HCT116 (cell line): ENCODE measurements around the gene HMGN2. TPM values are rescaled to one million over a fixed set of nuclear protein-coding genes. Genes with fewer than 3 reads are reported as not detected.
A peak's percentile ranks its signal among the peaks of the same experiment; 100 is the strongest.

Experiments
- ATAC-seq: fragments of 200-7000 bp; cut with Tn5 transposase; 2 replicates; pipeline ENCODE4 v1.9.1; 2020; ENCODE audit warnings: mild to moderate bottlenecking, moderate library complexity
- BruUV-seq: library from RNA; stranded (reverse); fragments of 400-500 nt; replicated peaks from 2 replicates; lab custom pipeline; 2021; lab: Mats Ljungman, UMichigan
- CTCF ChIA-PET: fragments of 300-600 bp; sonication (Branson Sonifier 250); formaldehyde crosslinking; loops from one replicate; lab custom pipeline; 2021; ENCODE audit warnings: antibody characterized with exemption; lab: Charles Lee
- POLR2A ChIA-PET: fragments of 300-600, 350-600 bp; sonication (Branson Sonifier 250); formaldehyde crosslinking; loops from one replicate; lab custom pipeline; 2021; ENCODE audit warnings: antibody characterized with exemption; lab: Charles Lee
- RAD21 ChIA-PET, 2 experiments: fragments of 300-600 bp; sonication (Branson Sonifier 250); formaldehyde crosslinking; loops; one replicate each; lab custom pipeline; 2023; ENCODE audit warnings: low total read pairs in 2 of 2; ENCODE audit not compliant: uncharacterized antibody in 2 of 2, unreplicated experiment in 2 of 2, low non-redundant PET in 1 of 2; lab: Charles Lee
- DNase-seq: peaks from one replicate; pipeline ENCODE4 v3.0.0-alpha.2; 2010; ENCODE audit warnings: low read depth, low spot score
- H2AFZ ChIP-seq: fragments of 200-600 bp; shearing (Covaris generic), sonication (generic); 2 replicates; pipeline ENCODE4 v1.6.1; 2017; ENCODE audit warnings: low read depth, mixed run types, mixed read lengths, antibody characterized with exemption, low read length; ENCODE audit not compliant: poor library complexity, severe bottlenecking
- H3K27ac ChIP-seq: 2 replicates; pipeline ENCODE4 v1.5.1; 2012; ENCODE audit warnings: low read depth, low read length
- H3K27me3 ChIP-seq: fragments of 200-600 bp; sonication (generic); 2 replicates; pipeline ENCODE4 v1.6.1; 2016; ENCODE audit warnings: mixed run types, low read length, mixed read lengths; ENCODE audit not compliant: insufficient read depth
- H3K36me3 ChIP-seq, 2 experiments: fragments of 200-500 bp in 1 of 2; fragments of 200-600 bp in 1 of 2; sonication (Bioruptor generic) in 1 of 2; sonication (generic) in 1 of 2; 2 replicates each; pipeline versions ENCODE4 v1.5.1 to v1.6.1; 2014 to 2016; ENCODE audit warnings: low read length in 2 of 2, inconsistent platforms in 1 of 2, mixed read lengths in 1 of 2, mixed run types in 1 of 2; ENCODE audit not compliant: insufficient read depth in 2 of 2, control insufficient read depth in 1 of 2
- H3K4me1 ChIP-seq, 2 experiments: fragments of 200-600 bp in 1 of 2; sonication (generic) in 1 of 2; 2 replicates each; pipeline versions ENCODE4 v1.5.1 to v1.6.1; 2012 to 2017; ENCODE audit warnings: low read length in 2 of 2, inconsistent platforms in 1 of 2, mild to moderate bottlenecking in 1 of 2, mixed read lengths in 1 of 2, mixed run types in 1 of 2, moderate library complexity in 1 of 2; ENCODE audit not compliant: insufficient read depth in 2 of 2, control insufficient read depth in 1 of 2
- H3K4me2 ChIP-seq: fragments of 200-600 bp; sonication (generic); 2 replicates; pipeline ENCODE4 v1.6.1; 2017; ENCODE audit warnings: mixed run types, low read length, mixed read lengths
- H3K4me3 ChIP-seq, 2 experiments: fragments of 200-600 bp in 1 of 2; sonication (generic) in 1 of 2; replicated peaks in 1 of 2; 2 replicates each; pipeline ENCODE4 v1.5.1; 2011 to 2016; ENCODE audit warnings: low read length in 2 of 2, control low read depth in 1 of 2, low read depth in 1 of 2, mild to moderate bottlenecking in 1 of 2, mixed read lengths in 1 of 2, mixed run types in 1 of 2
- H3K79me2 ChIP-seq: fragments of 200-600 bp; sonication (generic); 2 replicates; pipeline ENCODE4 v1.6.1; 2017; ENCODE audit warnings: mild to moderate bottlenecking, mixed run types, low read length, moderate library complexity, mixed read lengths; ENCODE audit not compliant: insufficient read depth
- H3K9ac ChIP-seq: fragments of 200-600 bp; sonication (generic); 2 replicates; pipeline ENCODE4 v1.6.1; 2016; ENCODE audit warnings: low read length, mixed read lengths
- H3K9me2 ChIP-seq: fragments of 200-600 bp; sonication (generic), shearing (Covaris generic); 2 replicates; pipeline ENCODE4 v1.6.1; 2017; ENCODE audit warnings: mixed run types, mild to moderate bottlenecking, moderate library complexity; ENCODE audit not compliant: insufficient read depth
- H3K9me3 ChIP-seq, 2 experiments: fragments of 200-500 bp in 1 of 2; fragments of 200-600 bp in 1 of 2; sonication (Bioruptor generic) in 1 of 2; sonication (generic) in 1 of 2; 2 replicates each; pipeline ENCODE4 v1.6.1; 2014 to 2017; ENCODE audit warnings: low read length in 2 of 2, mixed read lengths in 2 of 2, inconsistent platforms in 1 of 2, low read depth in 1 of 2, mild to moderate bottlenecking in 1 of 2, mixed run types in 1 of 2, moderate library complexity in 1 of 2; ENCODE audit not compliant: control insufficient read depth in 1 of 2, insufficient read depth in 1 of 2
- H4K20me1 ChIP-seq: fragments of 200-600 bp; sonication (generic), shearing (Covaris generic); 2 replicates; pipeline ENCODE4 v1.6.1; 2017; ENCODE audit warnings: mixed run types, mild to moderate bottlenecking, moderate library complexity; ENCODE audit not compliant: insufficient read depth
- CBX3 ChIP-seq: IDR thresholded peaks from 2 replicates; pipeline ENCODE4 v1.6.1; 2012; ENCODE audit warnings: low read depth
- MAX ChIP-seq: IDR thresholded peaks from 2 replicates; pipeline ENCODE4 v1.6.1; 2012
- POLR2AphosphoS5 ChIP-seq: IDR thresholded peaks from 2 replicates; pipeline ENCODE4 v1.6.1; 2011; ENCODE audit warnings: mild to moderate bottlenecking, low read depth, low read length, moderate library complexity
- RAD21 ChIP-seq: IDR thresholded peaks from 2 replicates; pipeline ENCODE4 v1.6.1; 2012; ENCODE audit warnings: low read depth, mild to moderate bottlenecking
- TCF7L2 ChIP-seq: IDR thresholded peaks from 2 replicates; pipeline ENCODE4 v1.7.0; 2011; ENCODE audit warnings: borderline replicate concordance, inconsistent platforms; ENCODE audit not compliant: insufficient read depth, insufficient read length; ENCODE audit errors: extremely low read depth
- ZBTB33 ChIP-seq: IDR thresholded peaks from 2 replicates; pipeline ENCODE4 v1.6.1; 2011; ENCODE audit warnings: mild to moderate bottlenecking, low read length, moderate library complexity; ENCODE audit not compliant: insufficient replicate concordance; ENCODE audit errors: extremely low read depth
- ZFX ChIP-seq: fragments of 450-650 bp; IDR thresholded peaks from 2 replicates; pipeline ENCODE4 v1.6.1; 2017
- intact Hi-C: fragments of 100-400 bp; cut with micrococcal nuclease; formaldehyde crosslinking; loops from 2 replicates; pipeline ENCODE4 v1.10.0; 2022
- total RNA-seq: library from RNA; stranded (reverse); gene quantifications from one replicate; pipeline ENCODE4 v1.2.1, GENCODE V29; 2021; ENCODE audit not compliant: unreplicated experiment

The HMGN2 gene
- total RNA-seq, 1 experiment from 2014 or later, result 483 TPM

DNA sequence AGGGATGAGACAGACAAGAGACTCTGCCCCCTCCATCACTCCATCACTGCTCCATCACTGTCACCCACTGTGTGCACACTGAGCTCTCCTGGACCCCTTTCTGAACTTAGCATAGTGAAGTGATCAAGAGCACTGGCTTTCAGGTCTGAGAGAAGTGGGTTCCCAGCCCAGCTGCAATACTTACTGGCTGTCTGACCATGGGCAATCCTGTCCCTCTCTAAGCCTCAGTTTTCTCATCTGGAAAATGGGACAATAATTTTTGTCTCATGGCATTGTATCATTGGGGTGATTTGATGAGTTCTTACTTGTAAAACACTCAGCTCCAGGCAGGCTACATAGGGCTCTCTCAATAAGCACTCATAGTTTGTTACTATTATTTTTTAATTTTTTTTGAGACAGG, 49.8 kb downstream of the HMGN2 start:
- DNase-seq (no peak), ATAC-seq (no peak)
- POLR2A ChIA-PET, result no interaction called here
- RAD21 ChIA-PET, result no interaction called here
- Histone ChIP-seq H2AFZ (no peak overlapping the region), H3K9me3 (no peaks in the 10 kb centered on the region), H3K9me2 (no peaks in the 10 kb centered on the region), H4K20me1 (no peaks in the 10 kb centered on the region), H3K9ac (no peak overlapping the region), H3K4me2 (no peak overlapping the region), H3K27ac (no peak overlapping the region), H3K4me1 (peaks cover 0 to 16% of the 10 kb centered on the region in 2 experiments; a peak in 2 of 4 replicates), H3K36me3 (no peaks in the 10 kb centered on the region), H3K79me2 (no peaks in the 10 kb centered on the region), H3K27me3 (no peaks in the 10 kb centered on the region), H3K4me3 (no peak overlapping the region)
- no TSS peak for BruUV-seq
- intact Hi-C loops, result no loop called here
- TF ChIP-seq ZFX (no peak), RAD21 (no peak), POLR2AphosphoS5 (no peak), TCF7L2 (no peak)
- CTCF ChIA-PET, result no interaction called here

DNA sequence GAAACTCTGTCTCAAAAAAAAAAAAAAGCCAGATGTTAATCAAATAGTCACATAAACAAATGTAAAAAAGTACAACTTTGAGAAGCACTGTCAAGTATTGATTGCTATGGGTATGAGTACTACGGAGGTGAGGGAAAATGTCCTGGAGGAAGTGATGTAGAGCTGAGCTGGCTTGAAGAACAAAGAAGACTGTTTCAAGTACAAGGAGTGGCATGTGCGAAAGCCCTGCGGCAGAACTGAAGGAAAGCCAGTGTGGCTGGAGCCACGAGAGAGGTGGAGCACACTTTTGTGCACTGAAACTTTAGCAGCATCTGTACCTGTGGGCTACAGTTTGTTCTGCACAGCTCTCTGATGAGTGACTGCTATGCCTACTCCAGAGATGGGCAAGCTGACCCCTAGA, 51.9 kb downstream of the HMGN2 start:
- peak overlapping the region; percentile 13 for H3K4me2 ChIP-seq
- H3K36me3 ChIP-seq, result no peaks in the 10 kb centered on the region
- ChIA-PET POLR2A (no interaction called here), RAD21 (no interaction called here), CTCF (interaction anchor here (0.7 to 0.8 kb wide), 2 partner anchors 11 to 15 kb away, joined by 3 read pairs; no protein-coding TSS in a partner anchor)
- H3K4me3 ChIP-seq, result no peak overlapping the region
- H4K20me1 ChIP-seq, result no peaks in the 10 kb centered on the region
- H3K9me2 ChIP-seq, result no peaks in the 10 kb centered on the region
- no peaks in the 10 kb centered on the region for H3K9me3 ChIP-seq
- BruUV-seq, result no TSS peak
- intact Hi-C loops, result no loop called here
- H3K79me2 ChIP-seq, result no peaks in the 10 kb centered on the region
- no peak overlapping the region for H3K27ac ChIP-seq
- TF ChIP-seq ZBTB33 (no peak), CBX3 (peak; percentile 17; the same call in 1 of the 2 replicates), MAX (0 out of 2 replicates have a peak, but pooled peaks have one; percentile 24)
- ATAC-seq (peak; percentile 62), DNase-seq (no peak)
- H3K9ac ChIP-seq, result no peak overlapping the region
- H2AFZ ChIP-seq, result no peak overlapping the region
- no peaks in the 10 kb centered on the region for H3K27me3 ChIP-seq
- H3K4me1 ChIP-seq, result peaks cover 2 to 26% of the 10 kb centered on the region in 2 experiments

Other genes starting within 250 kb of the HMGN2 start
- 37.2 TPM for gene CEP85, start 238.2 kb upstream of the HMGN2 start, total RNA-seq
- gene SH3BGRL3, start 192.4 kb upstream of the HMGN2 start, total RNA-seq, result 112 TPM
- gene UBXN11, start 165.8 kb upstream of the HMGN2 start, total RNA-seq, result 19.3 TPM
- gene CD52, start 154.5 kb upstream of the HMGN2 start, total RNA-seq, result 2.0 TPM
- gene CRYBG2, start 118.3 kb upstream of the HMGN2 start, total RNA-seq, result 10.5 TPM
- not detected for gene ZNF683, start 99.7 kb upstream of the HMGN2 start, total RNA-seq
- 1.4 TPM for gene LIN28A, start 61.6 kb upstream of the HMGN2 start, total RNA-seq
- 46.0 TPM for gene DHDDS, start 40.1 kb upstream of the HMGN2 start, total RNA-seq
- gene RPS6KA1, start 57.3 kb downstream of the HMGN2 start, total RNA-seq, result 47.0 TPM
- gene ARID1A, start 223.6 kb downstream of the HMGN2 start, total RNA-seq, result 62.8 TPM